GM10248 (cell line): Measurements from ENCODE around the gene MGME1.

ENCODE experiments used
- CTCF ChIA-PET: fragments of 300-600 bp; sonication (Branson Sonifier 250); formaldehyde crosslinking; extraction: SDS; loops from one replicate; lab custom pipeline; 2021; ENCODE audit warnings: antibody characterized with exemption; lab: Yijun Ruan, JAX
- POLR2A ChIA-PET: fragments of 350-650 bp; sonication (Branson Sonifier 250); formaldehyde crosslinking; extraction: SDS; loops from one replicate; lab custom pipeline; 2020; ENCODE audit warnings: antibody characterized with exemption; lab: Yijun Ruan, JAX
- DNase-seq: peaks from one replicate; pipeline ENCODE4 v3.0.0; 2012; ENCODE audit errors: extremely low spot score
- TF ChIP-seq, protein P1 (sequence below): IDR thresholded peaks from 2 replicates; pipeline ENCODE4 v1.5.1; 2012; ENCODE audit warnings: mild to moderate bottlenecking, low read depth; ENCODE audit errors: extremely low read depth, missing control alignments, control extremely low read depth

The MGME1 gene

DNA sequence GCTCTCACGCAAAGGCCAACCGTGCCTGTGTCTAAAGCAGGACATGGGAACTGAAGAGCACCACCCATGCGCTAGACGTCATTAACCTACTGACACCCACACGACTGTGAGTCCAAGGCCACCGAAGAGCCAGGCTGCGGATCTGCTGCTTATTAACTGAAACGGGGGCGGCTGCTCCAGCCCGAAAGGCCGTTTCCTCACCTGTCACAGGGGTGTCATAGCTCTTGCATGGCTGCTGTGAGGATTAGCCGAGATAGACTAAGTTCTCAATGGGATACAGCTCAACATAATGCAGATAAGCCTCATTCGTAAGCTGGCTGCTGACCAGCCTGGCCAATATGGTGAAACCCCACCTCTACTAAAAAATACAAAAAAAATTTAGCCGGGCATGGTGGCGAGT is 62.2 kb downstream of the MGME1 start:
- TF ChIP-seq, protein P1, sequence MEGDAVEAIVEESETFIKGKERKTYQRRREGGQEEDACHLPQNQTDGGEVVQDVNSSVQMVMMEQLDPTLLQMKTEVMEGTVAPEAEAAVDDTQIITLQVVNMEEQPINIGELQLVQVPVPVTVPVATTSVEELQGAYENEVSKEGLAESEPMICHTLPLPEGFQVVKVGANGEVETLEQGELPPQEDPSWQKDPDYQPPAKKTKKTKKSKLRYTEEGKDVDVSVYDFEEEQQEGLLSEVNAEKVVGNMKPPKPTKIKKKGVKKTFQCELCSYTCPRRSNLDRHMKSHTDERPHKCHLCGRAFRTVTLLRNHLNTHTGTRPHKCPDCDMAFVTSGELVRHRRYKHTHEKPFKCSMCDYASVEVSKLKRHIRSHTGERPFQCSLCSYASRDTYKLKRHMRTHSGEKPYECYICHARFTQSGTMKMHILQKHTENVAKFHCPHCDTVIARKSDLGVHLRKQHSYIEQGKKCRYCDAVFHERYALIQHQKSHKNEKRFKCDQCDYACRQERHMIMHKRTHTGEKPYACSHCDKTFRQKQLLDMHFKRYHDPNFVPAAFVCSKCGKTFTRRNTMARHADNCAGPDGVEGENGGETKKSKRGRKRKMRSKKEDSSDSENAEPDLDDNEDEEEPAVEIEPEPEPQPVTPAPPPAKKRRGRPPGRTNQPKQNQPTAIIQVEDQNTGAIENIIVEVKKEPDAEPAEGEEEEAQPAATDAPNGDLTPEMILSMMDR, result no peak
- CTCF ChIA-PET, result interaction anchor here (1.0 kb wide), 1 partner anchor 10 kb away, joined by 3 read pairs; no protein-coding TSS in a partner anchor
- POLR2A ChIA-PET, result no interaction called here
- DNase-seq, result no peak

DNA sequence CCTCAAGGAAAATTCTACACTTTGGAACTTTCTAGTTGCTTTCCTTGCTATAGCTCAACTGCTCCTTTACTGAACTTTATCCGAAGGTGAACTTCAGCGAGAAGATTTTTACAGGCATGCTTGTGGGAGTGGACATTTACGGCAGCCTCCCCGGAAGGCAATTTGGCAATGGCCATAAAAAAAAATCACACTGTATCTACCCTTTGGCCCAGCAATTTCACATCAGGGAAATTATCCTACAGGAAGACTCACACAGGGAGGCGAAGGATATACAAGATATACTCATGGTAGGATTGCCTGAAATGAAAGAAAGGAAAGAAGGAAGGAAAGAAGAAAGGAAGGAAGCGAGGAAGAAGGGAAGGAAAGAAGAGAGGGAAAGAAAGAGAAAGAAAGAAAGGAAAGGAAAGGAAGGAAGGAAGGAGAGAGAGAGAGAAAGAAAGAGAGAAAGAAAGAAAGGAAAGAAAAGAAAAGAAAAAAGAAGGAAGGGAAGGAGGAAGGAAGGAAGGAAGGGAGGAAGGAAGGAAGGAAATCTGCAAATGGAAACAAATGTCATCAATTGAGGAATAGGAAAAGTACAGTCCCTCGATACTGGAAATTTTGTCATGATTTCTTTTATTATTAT is 63.2 kb downstream of the MGME1 start:
- ChIA-PET CTCF (interaction anchor here (1.1 kb wide), 1 partner anchor 14 kb away, joined by 3 read pairs; no protein-coding TSS in a partner anchor), POLR2A (no interaction called here)
- no peak for DNase-seq
- TF ChIP-seq, protein P1, result no peak

GRCh38 chr20:18032977-18033892 is 64.4 kb downstream of the MGME1 start:
- CTCF ChIA-PET, result interaction anchor here (1.1 kb wide), 1 partner anchor 15 kb away, joined by 3 read pairs; no protein-coding TSS in a partner anchor
- POLR2A ChIA-PET, result no interaction called here
- DNase-seq, result no peak
- TF ChIP-seq, protein P1, result no peak

- TF ChIP-seq, protein P1, result no peak
- ChIA-PET CTCF (no interaction called here), POLR2A (no interaction called here)
- DNase-seq, result no peak
Observed at GRCh38 chr20:18034039-18034438, 65.2 kb downstream of the MGME1 start.

GRCh38 chr20:18039063-18039462 is 70.2 kb downstream of the MGME1 start:
- DNase-seq, result no peak
- ChIA-PET POLR2A (no interaction called here), CTCF (interaction anchor here (1.6 kb wide), 1 partner anchor 21 kb away, joined by 4 read pairs; no protein-coding TSS in a partner anchor)
- TF ChIP-seq, protein P1, result no peak
